Gastroesophageal sphincter (tissue), 2 donors: ENCODE measurements around the gene GSTO1.

Experiments
- POLR2A ChIP-seq, 2 donors: fragments of 450-650 bp; IDR thresholded peaks; one replicate each; pipeline ENCODE4 v1.6.1; 2017; ENCODE audit warnings: antibody characterized with exemption in 2 of 2, mild to moderate bottlenecking in 2 of 2, moderate library complexity in 1 of 2
- POLR2AphosphoS5 ChIP-seq: sonication (generic); formaldehyde crosslinking; IDR thresholded peaks from one replicate; pipeline ENCODE4 v1.6.1; 2017; ENCODE audit warnings: antibody characterized with exemption

- TF ChIP-seq POLR2AphosphoS5 (no peak), POLR2A (IDR thresholded peaks at IDR 0.05) (no peak)
Observed at GRCh38 chr10:104308439-104308903, 53.8 kb downstream of the GSTO1 start.
